ENCODE data around the gene NPRL2. TPM values are rescaled to one million over a fixed set of nuclear protein-coding genes. Genes with fewer than 3 reads are reported as not detected.
A peak's percentile ranks its signal among the peaks of the same experiment; 100 is the strongest.

Gene NPRL2
- total RNA-seq, 1 donor from 2014 or later = 15.7 TPM

DNA sequence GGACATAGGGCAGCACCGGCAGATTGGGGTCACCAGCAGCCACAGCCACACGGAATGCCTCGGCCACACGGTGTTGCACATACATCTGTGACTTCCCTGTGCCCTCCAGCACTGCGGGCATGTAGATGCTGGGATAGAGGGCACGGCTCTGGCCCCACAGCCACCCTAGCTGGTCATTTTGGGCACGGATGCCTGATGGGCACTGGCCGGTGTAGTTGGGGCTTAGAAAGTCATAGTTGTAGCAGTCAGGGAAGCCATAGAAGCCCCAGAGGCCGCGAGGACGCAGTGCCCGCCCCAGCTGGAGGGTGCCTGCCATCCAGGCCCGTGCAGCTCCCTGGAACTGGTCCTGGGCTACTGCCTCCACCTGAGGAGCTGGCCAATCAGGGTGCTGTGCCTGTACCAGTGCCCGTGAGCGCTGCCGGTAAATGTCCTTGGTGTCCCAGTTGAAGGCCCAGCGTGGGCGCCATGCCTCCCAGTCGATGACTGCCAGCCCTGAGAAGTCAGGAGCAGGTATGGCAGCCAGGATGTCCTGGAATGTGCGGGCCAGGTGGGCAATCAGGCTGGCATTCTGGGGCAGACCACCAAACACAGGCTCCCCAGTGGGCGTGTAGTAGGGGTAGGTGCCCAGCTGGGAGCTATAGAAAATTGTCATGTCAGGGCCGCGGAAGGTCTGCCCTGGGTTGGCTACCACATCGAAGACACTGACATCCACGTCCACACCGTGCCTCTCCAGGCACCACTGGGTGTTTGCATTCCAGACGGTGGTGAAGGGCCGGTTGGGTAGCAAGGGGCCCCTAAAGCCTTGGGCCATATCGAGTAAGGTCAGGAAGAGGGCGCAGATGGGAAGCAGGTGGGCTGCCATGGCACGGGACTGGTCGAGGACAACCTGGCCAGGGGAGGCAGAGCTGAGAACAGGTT lies 48.2 kb downstream of the NPRL2 start:
- Histone ChIP-seq H3K27me3 (ENCODE audit: control insufficient read depth in 3 of 3, insufficient read depth in 3 of 3, low read length in 3 of 3) (no peaks in the 10 kb centered on the region), H3K4me1 (ENCODE audit: control insufficient read depth in 3 of 3, insufficient read depth in 3 of 3, low read length in 3 of 3) (peaks cover 44 to 53% (median 44%) of the 10 kb centered on the region in 3 donors), H3K36me3 (ENCODE audit: control insufficient read depth in 3 of 3, insufficient read depth in 3 of 3, low read length in 3 of 3) (peaks cover 0 to 5% (median 0%) of the 10 kb centered on the region in 3 donors), H3K9me3 (ENCODE audit: control insufficient read depth in 3 of 3, low read length in 3 of 3) (no peaks in the 10 kb centered on the region), H3K9ac (ENCODE audit: low read depth in 1 of 3, low read length in 3 of 3) (peak overlapping the region; percentile 19 to 81 (median 63)), H3K4me3 (ENCODE audit: low read length in 3 of 3) (peak overlapping the region; percentile 35 to 70 (median 59)), H3K27ac (ENCODE audit: low read depth, low read length) (peak overlapping the region; percentile 65)

DNA sequence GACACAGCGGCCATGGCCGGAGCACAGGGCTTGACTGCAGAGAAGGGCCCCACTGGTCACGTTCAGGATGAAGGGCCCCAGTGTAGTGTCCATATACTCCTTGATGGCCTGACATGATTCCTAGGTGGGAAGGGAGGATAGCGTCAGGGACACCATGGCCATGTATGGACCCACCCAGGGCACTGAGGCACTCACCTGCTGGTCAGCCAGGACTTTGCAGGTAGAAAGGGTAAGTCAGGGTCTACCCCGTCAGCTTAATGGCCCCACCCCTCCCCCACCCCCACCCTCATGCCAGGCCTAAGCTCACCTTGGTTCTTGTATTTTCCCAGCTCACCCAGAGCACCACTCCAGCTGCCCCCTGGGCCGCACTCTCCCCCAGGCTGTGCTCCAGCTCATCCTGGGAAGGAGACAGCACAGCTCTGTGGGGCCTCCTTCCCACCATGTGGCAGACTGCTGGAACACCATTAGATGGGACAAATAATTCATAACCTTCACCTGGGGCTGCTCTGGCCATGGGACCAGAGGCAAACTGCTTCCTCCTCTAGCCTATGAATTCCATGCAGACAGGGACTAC lies 49.8 kb downstream of the NPRL2 start:
- H3K27me3 ChIP-seq (ENCODE audit: control insufficient read depth in 3 of 3, insufficient read depth in 3 of 3, low read length in 3 of 3) = no peaks in the 10 kb centered on the region
- peak overlapping the region; percentile 83 to 96 (median 94) for H3K9ac ChIP-seq (ENCODE audit: low read depth in 1 of 3, low read length in 3 of 3)
- peaks cover 0 to 5% (median 4%) of the 10 kb centered on the region in 3 donors for H3K36me3 ChIP-seq (ENCODE audit: control insufficient read depth in 3 of 3, insufficient read depth in 3 of 3, low read length in 3 of 3)
- H3K4me1 ChIP-seq (ENCODE audit: control insufficient read depth in 3 of 3, insufficient read depth in 3 of 3, low read length in 3 of 3) = peaks cover 44 to 54% (median 44%) of the 10 kb centered on the region in 3 donors
- peak overlapping the region; percentile 88 for H3K27ac ChIP-seq (ENCODE audit: low read depth, low read length)
- no peaks in the 10 kb centered on the region for H3K9me3 ChIP-seq (ENCODE audit: control insufficient read depth in 3 of 3, low read length in 3 of 3)
- peak overlapping the region; percentile 84 to 86 (median 86) for H3K4me3 ChIP-seq (ENCODE audit: low read length in 3 of 3)

DNA sequence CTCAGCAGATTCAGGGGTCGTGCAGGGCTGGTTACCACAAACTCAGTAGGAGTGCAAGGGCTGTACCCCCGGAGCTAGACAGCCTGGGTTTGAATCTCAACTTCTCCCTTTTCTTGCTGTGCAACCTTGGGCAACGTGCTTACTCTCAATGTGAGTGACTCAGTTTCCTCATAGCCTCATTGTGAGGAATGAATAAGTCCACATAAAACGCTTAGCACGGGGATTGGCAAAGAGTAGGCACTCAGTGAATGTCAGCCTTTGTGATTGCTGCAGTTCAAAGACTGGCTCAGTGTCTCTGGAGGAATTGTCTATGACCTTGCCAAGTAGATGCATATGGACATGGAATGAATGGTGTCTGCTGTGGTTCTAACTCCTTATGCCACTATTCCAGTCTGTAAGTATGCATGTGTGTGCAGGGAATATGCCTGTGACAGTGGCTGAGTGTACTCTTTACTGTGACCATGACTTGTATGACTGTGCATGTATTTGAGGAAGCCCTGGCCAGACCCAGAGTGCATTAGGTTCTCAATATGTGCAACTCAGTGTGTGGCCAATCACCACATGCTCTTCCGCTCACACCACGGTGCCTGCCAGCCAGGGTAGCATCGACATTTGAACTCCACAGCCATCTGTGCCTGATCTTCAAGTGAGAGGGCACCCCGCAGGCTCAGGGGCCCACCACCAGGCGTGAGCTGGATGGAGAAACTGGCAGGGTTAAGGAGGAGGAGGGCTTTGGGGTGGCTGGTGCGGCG lies 50.5 kb downstream of the NPRL2 start:
- no peaks in the 10 kb centered on the region for H3K27me3 ChIP-seq (ENCODE audit: control insufficient read depth in 3 of 3, insufficient read depth in 3 of 3, low read length in 3 of 3)
- H3K9ac ChIP-seq (ENCODE audit: low read depth in 1 of 3, low read length in 3 of 3) = peak overlapping the region; percentile 83 to 96 (median 94)
- H3K4me3 ChIP-seq (ENCODE audit: low read length in 3 of 3) = peak overlapping the region; percentile 84 to 86 (median 86)
- H3K4me1 ChIP-seq (ENCODE audit: control insufficient read depth in 3 of 3, insufficient read depth in 3 of 3, low read length in 3 of 3) = peaks cover 44 to 54% (median 44%) of the 10 kb centered on the region in 3 donors
- no peaks in the 10 kb centered on the region for H3K9me3 ChIP-seq (ENCODE audit: control insufficient read depth in 3 of 3, low read length in 3 of 3)
- H3K36me3 ChIP-seq (ENCODE audit: control insufficient read depth in 3 of 3, insufficient read depth in 3 of 3, low read length in 3 of 3) = peaks cover 0 to 5% (median 4%) of the 10 kb centered on the region in 3 donors
- peak overlapping the region; percentile 88 for H3K27ac ChIP-seq (ENCODE audit: low read depth, low read length)

DNA sequence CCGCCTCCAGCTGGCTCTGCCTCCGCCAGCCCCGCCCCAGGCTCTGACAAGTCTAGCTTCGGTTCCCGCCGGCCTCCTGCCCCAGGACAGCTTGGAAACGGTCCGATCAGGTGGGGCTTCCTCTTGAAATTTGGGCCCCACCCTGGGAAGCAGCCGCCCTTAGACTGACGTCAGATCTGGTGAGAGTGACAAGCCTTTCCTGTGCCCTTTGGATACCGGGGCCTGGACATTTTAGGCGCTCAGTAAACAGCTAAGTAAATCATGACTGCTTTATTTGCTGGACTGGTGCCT lies 51.0 kb downstream of the NPRL2 start:
- Histone ChIP-seq H3K27me3 (ENCODE audit: control insufficient read depth in 3 of 3, insufficient read depth in 3 of 3, low read length in 3 of 3) (no peaks in the 10 kb centered on the region), H3K9ac (ENCODE audit: low read depth in 1 of 3, low read length in 3 of 3) (peak overlapping the region; percentile 83 to 96 (median 94)), H3K9me3 (ENCODE audit: control insufficient read depth in 3 of 3, low read length in 3 of 3) (no peaks in the 10 kb centered on the region), H3K4me3 (ENCODE audit: low read length in 3 of 3) (peak overlapping the region; percentile 84 to 86 (median 86)), H3K27ac (ENCODE audit: low read depth, low read length) (peak overlapping the region; percentile 88), H3K4me1 (ENCODE audit: control insufficient read depth in 3 of 3, insufficient read depth in 3 of 3, low read length in 3 of 3) (peaks cover 44 to 54% (median 44%) of the 10 kb centered on the region in 3 donors), H3K36me3 (ENCODE audit: control insufficient read depth in 3 of 3, insufficient read depth in 3 of 3, low read length in 3 of 3) (peaks cover 0 to 5% (median 4%) of the 10 kb centered on the region in 3 donors)

DNA sequence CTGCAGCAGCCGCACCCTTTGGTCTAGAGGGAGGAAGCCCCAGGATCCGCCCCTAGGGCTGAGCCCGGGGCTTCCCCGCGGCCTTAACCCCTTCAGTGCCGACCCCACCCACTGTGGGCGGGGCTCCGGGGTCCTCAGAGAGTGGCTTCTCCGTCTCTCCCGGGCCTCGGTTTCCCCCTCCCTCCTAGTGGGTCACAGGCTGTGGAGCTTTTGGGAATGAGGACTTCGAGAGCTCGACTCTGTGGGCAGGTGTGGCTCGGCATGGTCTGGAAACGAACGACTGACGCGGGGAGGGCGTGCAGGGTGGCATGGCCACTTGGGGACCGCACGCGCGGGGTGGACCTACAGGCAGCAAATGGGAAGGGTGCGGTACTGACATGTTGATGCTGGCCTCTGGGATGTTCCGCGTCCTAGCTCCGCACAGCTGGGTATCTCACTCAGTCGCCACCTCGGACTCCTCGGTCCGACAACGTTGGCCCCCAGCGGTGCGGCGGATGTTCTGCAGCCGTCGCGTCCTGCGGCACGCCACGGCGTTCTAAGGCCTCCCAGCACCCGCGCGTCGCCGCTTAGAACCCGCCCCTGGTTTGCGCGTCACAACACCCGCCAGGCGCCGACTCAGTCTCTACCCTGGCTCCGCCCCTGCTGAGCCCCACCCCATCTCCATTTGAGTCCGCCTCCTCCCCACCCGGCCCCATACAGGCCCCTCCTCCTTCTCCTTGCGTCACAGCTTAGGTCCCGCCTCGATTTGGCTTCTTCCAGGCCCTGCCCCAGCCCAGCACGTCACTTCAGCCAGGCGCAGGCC lies 51.5 kb downstream of the NPRL2 start, which contains the start of the genes HYAL3 and NAA80:
TSS of gene HYAL3 (minus strand) at position 570 of the 802 bp plus-strand sequence. CDS start 3,803 bp downstream, outside the sequence.
TSS of gene NAA80 (minus strand) at position 570 of the 802 bp plus-strand sequence. CDS start 1,942 bp downstream, outside the sequence.
- peaks cover 44 to 54% (median 44%) of the 10 kb centered on the region in 3 donors for H3K4me1 ChIP-seq (ENCODE audit: control insufficient read depth in 3 of 3, insufficient read depth in 3 of 3, low read length in 3 of 3)
- H3K27ac ChIP-seq (ENCODE audit: low read depth, low read length) = peak within 1 kb of the TSS; percentile 88

DNA sequence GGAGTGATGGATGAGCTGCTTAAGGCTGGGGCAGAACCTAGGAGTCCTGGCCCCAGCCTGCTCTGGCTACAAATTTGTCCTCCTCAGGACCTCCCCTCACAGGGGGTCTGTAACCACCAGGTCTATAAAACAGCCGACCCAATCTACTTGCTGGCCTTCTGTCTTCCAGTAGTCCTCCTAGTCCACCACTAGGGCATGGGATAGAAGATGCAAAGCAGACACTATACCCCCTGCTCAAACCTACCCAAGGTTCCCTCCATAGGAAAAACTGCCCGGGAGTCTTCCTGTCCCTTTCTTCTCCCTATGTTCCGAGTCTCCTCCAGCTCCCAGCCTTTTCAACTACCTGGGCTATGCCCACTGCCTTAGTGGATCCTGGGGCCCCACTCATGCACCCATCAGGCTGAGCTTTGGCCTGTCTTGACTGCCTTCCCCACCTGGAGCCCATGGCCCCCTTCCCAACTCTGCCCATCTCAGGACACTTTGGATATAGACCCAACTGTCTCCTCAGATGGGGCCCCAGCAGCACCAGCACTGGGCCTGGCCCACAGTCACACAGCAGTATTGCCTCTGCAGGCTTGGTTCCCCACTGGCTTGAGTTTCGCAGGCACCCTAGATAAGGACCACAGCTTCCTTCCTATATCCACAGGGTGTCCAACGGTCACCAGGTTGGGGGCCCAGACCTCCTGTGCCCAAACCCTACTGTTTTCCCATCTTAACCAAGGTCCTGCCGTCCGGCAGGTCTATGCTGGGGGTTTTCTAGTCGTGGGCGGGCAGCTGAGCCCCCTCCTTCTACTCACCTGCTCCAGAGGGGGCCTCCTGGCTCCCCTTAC lies 52.5 kb downstream of the NPRL2 start:
- peak overlapping the region; percentile 88 for H3K27ac ChIP-seq (ENCODE audit: low read depth, low read length)

More for the DNA sequence above, 51.5 kb downstream of the NPRL2 start, which contains the start of the genes HYAL3 and NAA80:
- Histone ChIP-seq H3K27me3 (ENCODE audit: control insufficient read depth in 3 of 3, insufficient read depth in 3 of 3, low read length in 3 of 3) (no peaks in the 10 kb centered on the region), H3K9me3 (ENCODE audit: control insufficient read depth in 3 of 3, low read length in 3 of 3) (no peaks in the 10 kb centered on the region), H3K4me3 (ENCODE audit: low read length in 3 of 3) (peak within 1 kb of the TSS; percentile 96 to 98 (median 98)), H3K36me3 (ENCODE audit: control insufficient read depth in 3 of 3, insufficient read depth in 3 of 3, low read length in 3 of 3) (peaks cover 0 to 5% (median 4%) of the 10 kb centered on the region in 3 donors), H3K9ac (ENCODE audit: low read depth in 1 of 3, low read length in 3 of 3) (peak within 1 kb of the TSS; percentile 83 to 98 (median 94))

DNA sequence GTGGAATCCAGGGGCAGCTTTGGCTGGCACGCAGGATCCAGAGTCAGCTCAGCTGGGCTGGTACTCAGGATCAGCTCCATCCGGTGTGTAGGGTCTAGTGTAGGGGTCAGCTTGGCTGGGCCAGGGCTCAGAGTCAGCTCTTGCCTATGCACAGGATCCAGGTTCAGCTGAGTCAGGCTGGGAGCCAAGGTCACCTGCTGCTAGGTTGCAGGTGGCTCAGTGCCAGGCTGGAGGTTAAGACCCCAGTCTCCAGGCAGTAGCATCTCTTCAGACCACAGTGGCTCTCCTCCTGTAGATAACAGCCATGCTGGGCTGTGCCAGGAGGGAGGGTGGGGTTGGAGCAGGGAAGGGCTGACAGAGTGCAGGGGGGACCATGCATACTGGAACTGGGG lies 53.2 kb downstream of the NPRL2 start:
- Histone ChIP-seq H3K4me1 (ENCODE audit: control insufficient read depth in 3 of 3, insufficient read depth in 3 of 3, low read length in 3 of 3) (peaks cover 43 to 54% (median 47%) of the 10 kb centered on the region in 3 donors), H3K9me3 (ENCODE audit: control insufficient read depth in 3 of 3, low read length in 3 of 3) (no peaks in the 10 kb centered on the region), H3K9ac (ENCODE audit: low read depth in 1 of 3, low read length in 3 of 3) (peak overlapping the region in 1 of 3 donors; percentile 16), H3K27me3 (ENCODE audit: control insufficient read depth in 3 of 3, insufficient read depth in 3 of 3, low read length in 3 of 3) (no peaks in the 10 kb centered on the region), H3K4me3 (ENCODE audit: low read length in 3 of 3) (no peak overlapping the region), H3K27ac (ENCODE audit: low read depth, low read length) (no peak overlapping the region), H3K36me3 (ENCODE audit: control insufficient read depth in 3 of 3, insufficient read depth in 3 of 3, low read length in 3 of 3) (peaks cover 0 to 5% (median 4%) of the 10 kb centered on the region in 3 donors)

More for the DNA sequence above, 52.5 kb downstream of the NPRL2 start:
- H3K27me3 ChIP-seq (ENCODE audit: control insufficient read depth in 3 of 3, insufficient read depth in 3 of 3, low read length in 3 of 3) = no peaks in the 10 kb centered on the region
- H3K4me3 ChIP-seq (ENCODE audit: low read length in 3 of 3) = peak overlapping the region; percentile 96 to 98 (median 98)
- peaks cover 44 to 55% (median 48%) of the 10 kb centered on the region in 3 donors for H3K4me1 ChIP-seq (ENCODE audit: control insufficient read depth in 3 of 3, insufficient read depth in 3 of 3, low read length in 3 of 3)
- peaks cover 0 to 5% (median 4%) of the 10 kb centered on the region in 3 donors for H3K36me3 ChIP-seq (ENCODE audit: control insufficient read depth in 3 of 3, insufficient read depth in 3 of 3, low read length in 3 of 3)
- peak overlapping the region; percentile 79 to 98 (median 93) for H3K9ac ChIP-seq (ENCODE audit: low read depth in 1 of 3, low read length in 3 of 3)
- no peaks in the 10 kb centered on the region for H3K9me3 ChIP-seq (ENCODE audit: control insufficient read depth in 3 of 3, low read length in 3 of 3)

All from skeletal muscle tissue (tissue), 4 donors.